ENCODE results near the gene OTOF.

DNA sequence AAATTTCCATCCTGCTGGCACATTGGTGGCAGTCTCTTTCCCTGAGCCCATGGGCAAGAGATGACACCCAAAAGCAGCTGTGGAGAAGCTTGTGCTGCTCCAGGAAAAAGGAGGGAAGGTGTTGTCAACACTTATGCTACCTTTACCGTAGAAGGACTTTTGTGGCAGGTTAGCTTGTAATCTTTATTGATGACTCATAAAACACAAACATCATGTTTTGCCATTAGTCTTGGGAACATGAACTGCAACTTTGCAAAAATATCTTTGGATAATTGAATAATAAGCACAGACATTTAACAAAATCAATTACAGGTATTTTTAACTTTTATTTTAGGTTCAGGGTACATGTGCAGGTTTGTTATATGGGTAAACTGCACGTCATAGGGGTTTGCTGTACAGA, 42.8 kb downstream of the OTOF start:
- TF ChIP-seq POLR2A (IDR thresholded peaks at IDR 0.05) (no peak), EP300 (IDR thresholded peaks at IDR 0.05) (no peak)
